Mesothelial cell of epicardium (in vitro differentiated cells): Measurements from ENCODE around the gene TMEM91. TPM values are rescaled to one million over a fixed set of nuclear protein-coding genes. Genes with fewer than 3 reads are reported as not detected.

Experiments used
- DNase-seq, 2 experiments: peaks; one replicate each; pipeline ENCODE4 v3.0.0; 2021; ENCODE audit warnings: low spot score in 2 of 2; ENCODE audit not compliant: unreplicated experiment in 2 of 2
- H3K27ac Mint-ChIP-seq: 2 replicates; pipeline ENCODE4 v1.8.0; 2021; ENCODE audit warnings: mixed read lengths
- H3K27me3 Mint-ChIP-seq: 2 replicates; pipeline ENCODE4 v1.8.0; 2021; ENCODE audit warnings: low read depth, mixed read lengths
- H3K36me3 Mint-ChIP-seq: 2 replicates; pipeline ENCODE4 v1.8.0; 2021; ENCODE audit warnings: mixed read lengths
- H3K4me1 Mint-ChIP-seq: 2 replicates; pipeline ENCODE4 v1.8.0; 2021; ENCODE audit warnings: mixed read lengths
- H3K4me3 Mint-ChIP-seq: 2 replicates; pipeline ENCODE4 v1.8.0; 2021; ENCODE audit warnings: mild to moderate bottlenecking, moderate library complexity, mixed read lengths
- H3K9me3 Mint-ChIP-seq: 2 replicates; pipeline ENCODE4 v1.8.0; 2021; ENCODE audit warnings: mixed read lengths
- CTCF ChIP-seq: fragments of 200-600 bp; sonication (generic); IDR thresholded peaks from one replicate; pipeline ENCODE4 v1.5.0; 2021; ENCODE audit warnings: antibody characterized with exemption; ENCODE audit not compliant: unreplicated experiment
- total RNA-seq: library from RNA; stranded (reverse); gene quantifications from 3 replicates; pipeline ENCODE4 v1.2.1, GENCODE V29; 2021

The TMEM91 gene
- total RNA-seq, 1 donor from 2014 or later: 19.7 TPM

GRCh38 chr19:41426116-41426841 lies 49.9 kb downstream of the TMEM91 start:
- Mint-ChIP-seq H3K27me3 (no peaks in the 10 kb centered on the region), H3K4me3 (peak overlapping the region; percentile 81)
- no peak for DNase-seq

GRCh38 chr19:41426952-41427646 lies 50.8 kb downstream of the TMEM91 start, which contains the start of gene B3GNT8:
Gene B3GNT8, minus strand, starts transcription at chr19:41427374. Its CDS starts 596 bp downstream, at chr19:41426778.
- H3K4me3 Mint-ChIP-seq: peak within 1 kb of the TSS; percentile 81
- DNase-seq: peak; percentile 65 to 71
- peak within 1 kb of the TSS; percentile 93 for H3K27ac Mint-ChIP-seq
- no peaks in the 10 kb centered on the region for H3K27me3 Mint-ChIP-seq
- peaks cover 10% of the 10 kb centered on the region for H3K36me3 Mint-ChIP-seq
- H3K9me3 Mint-ChIP-seq: no peaks in the 10 kb centered on the region
- H3K4me1 Mint-ChIP-seq: peaks cover 20% of the 10 kb centered on the region
- no peak for TF ChIP-seq CTCF

More at GRCh38 chr19:41426116-41426841, 49.9 kb downstream of the TMEM91 start:
- H3K9me3 Mint-ChIP-seq: no peaks in the 10 kb centered on the region
- no peak for TF ChIP-seq CTCF
- H3K36me3 Mint-ChIP-seq: peaks cover 16% of the 10 kb centered on the region
- peak overlapping the region; percentile 93 for H3K27ac Mint-ChIP-seq
- H3K4me1 Mint-ChIP-seq: peaks cover 20% of the 10 kb centered on the region

GRCh38 chr19:41427647-41428480 lies 51.5 kb downstream of the TMEM91 start:
- TF ChIP-seq CTCF: no peak
- Mint-ChIP-seq H3K4me3 (peak overlapping the region; percentile 81), H3K4me1 (peaks cover 20% of the 10 kb centered on the region), H3K36me3 (peaks cover 7% of the 10 kb centered on the region), H3K9me3 (no peaks in the 10 kb centered on the region), H3K27ac (peak overlapping the region; percentile 80), H3K27me3 (no peaks in the 10 kb centered on the region)
- peak in 1 of 2 experiments; percentile 55 for DNase-seq

- H3K27me3 Mint-ChIP-seq: no peaks in the 10 kb centered on the region
- peaks cover 6% of the 10 kb centered on the region for H3K36me3 Mint-ChIP-seq
- TF ChIP-seq CTCF: no peak
- no peak for DNase-seq
- no peaks in the 10 kb centered on the region for H3K9me3 Mint-ChIP-seq
- peak overlapping the region; percentile 81 for H3K4me3 Mint-ChIP-seq
- H3K27ac Mint-ChIP-seq: peak overlapping the region; percentile 81
- H3K4me1 Mint-ChIP-seq: peaks cover 20% of the 10 kb centered on the region
These were observed 52.1 kb downstream of the TMEM91 start for GRCh38 chr19:41428481-41428859.

GRCh38 chr19:41430922-41431321 lies 54.6 kb downstream of the TMEM91 start:
- no peak for TF ChIP-seq CTCF
- no peak for DNase-seq
- Mint-ChIP-seq H3K36me3 (peaks cover 8% of the 10 kb centered on the region), H3K27ac (peak overlapping the region; percentile 54), H3K27me3 (no peaks in the 10 kb centered on the region), H3K4me1 (peaks cover 20% of the 10 kb centered on the region), H3K4me3 (no peak overlapping the region), H3K9me3 (no peaks in the 10 kb centered on the region)
